GM19438 (cell line): ENCODE measurements around the gene GOLGA7B.
"Not testable (repeated sequence)": the region's sequence is repeated elsewhere in the genome, so short reads cannot be mapped to it uniquely, and the experiment has no call there.

Source experiments
- ATAC-seq: cut with Tn5 transposase; IDR thresholded peaks from one replicate; pipeline ENCODE4 v1.9.1; 2021; ENCODE audit warnings: low read depth; ENCODE audit not compliant: unreplicated experiment

The GOLGA7B gene

DNA sequence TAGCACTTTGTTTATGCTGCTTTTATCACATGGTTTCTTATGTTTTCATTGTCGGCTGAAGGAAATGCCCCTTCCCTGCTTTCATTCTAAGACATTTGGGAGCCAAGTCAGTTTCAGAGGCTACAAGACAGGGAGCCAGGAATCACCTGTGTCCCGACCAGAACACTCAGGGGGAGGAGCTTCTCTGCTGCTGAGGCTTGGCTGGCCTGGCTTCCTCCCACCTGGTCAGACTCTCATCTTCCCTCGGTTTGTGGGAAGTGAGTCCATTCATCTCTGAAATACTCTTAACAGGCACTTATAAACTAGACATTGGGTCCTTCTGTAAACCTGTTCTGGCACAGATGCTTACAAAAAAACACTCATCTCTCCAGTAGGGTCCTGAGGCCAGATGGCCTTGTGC, 19.6 kb upstream of the GOLGA7B start:
- ATAC-seq = no peak

DNA sequence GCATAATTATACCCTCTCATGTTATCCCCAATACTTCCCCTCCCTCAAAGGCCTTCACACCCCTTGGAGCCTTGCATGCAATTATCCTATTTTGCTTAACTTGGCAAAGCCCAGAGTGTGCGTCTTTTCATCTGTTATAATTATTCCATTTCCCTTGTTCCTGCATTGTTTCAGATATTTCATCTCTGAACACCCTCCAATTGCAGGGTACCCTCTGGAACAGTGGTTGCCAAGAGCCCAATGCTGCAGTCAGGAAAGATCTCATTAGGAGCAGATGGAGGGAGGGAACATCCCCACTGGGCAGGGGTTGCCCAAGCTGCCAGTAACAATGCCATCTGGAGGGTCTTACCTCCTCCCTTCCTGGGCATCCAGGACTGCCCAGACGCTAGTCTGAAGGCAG, 18.4 kb upstream of the GOLGA7B start:
- no peak for ATAC-seq

DNA sequence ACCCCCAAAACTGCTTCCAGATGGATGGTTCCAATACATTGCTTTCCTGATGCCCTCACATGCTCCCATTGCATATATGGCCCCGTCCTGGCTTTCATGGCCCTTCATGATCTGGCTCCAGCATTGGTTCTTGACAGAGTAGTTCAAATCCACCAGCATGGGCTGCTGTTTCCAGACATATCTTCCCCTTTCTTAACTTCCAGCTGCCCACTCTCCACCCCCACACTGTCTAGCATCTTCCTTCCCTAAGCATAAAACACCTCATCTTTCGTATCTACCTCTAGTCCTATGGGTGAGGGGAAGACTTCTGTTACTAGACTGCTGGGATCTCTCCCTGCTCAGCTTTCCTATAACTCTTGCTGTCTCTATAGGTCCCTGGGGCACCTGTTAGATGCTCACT, 13.2 kb upstream of the GOLGA7B start:
- no peak for ATAC-seq

DNA sequence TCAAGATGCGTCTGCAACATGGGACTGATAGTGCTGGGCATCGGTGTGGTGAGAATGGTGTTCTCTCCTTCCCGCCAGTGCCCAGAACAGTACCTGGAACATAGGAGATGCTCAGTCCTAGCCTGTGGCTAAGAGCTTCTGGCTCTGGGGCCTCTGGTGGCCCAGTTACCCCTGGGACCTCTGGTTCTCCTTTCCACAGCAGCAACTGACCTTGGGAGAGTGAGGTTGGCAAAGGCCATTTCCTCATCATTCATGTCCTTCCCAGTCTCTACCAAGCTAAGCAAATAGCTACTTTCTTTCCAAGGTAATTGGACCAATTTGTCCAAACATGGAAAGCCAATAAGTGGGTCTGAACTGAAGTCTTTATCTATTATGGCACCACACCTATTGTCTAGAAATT, 11.6 kb upstream of the GOLGA7B start:
- no peak for ATAC-seq

DNA sequence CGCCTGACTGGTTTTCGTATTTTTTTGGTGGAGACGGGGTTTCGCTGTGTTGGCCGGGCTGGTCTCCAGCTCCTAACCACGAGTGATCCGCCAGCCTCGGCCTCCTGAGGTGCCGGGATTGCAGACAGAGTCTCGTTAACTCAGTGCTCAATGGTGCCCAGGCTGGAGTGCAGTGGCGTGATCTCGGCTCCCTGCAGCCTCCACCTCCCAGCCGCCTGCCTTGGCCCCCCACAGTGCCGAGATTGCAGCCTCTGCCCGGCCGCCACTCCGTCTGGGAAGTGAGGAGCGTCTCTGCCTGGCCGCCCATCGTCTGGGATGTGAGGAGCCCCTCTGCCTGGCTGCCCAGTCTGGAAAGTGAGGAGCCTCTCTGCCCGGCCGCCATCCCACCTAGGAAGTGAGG, 8.5 kb upstream of the GOLGA7B start:
- ATAC-seq = not testable (repeated sequence)

- ATAC-seq = not testable (repeated sequence)
Measured at GRCh38 chr10:97842114-97842513, 7.5 kb upstream of the GOLGA7B start.

- no peak for ATAC-seq
Measured at GRCh38 chr10:97842656-97843280, 6.9 kb upstream of the GOLGA7B start.

DNA sequence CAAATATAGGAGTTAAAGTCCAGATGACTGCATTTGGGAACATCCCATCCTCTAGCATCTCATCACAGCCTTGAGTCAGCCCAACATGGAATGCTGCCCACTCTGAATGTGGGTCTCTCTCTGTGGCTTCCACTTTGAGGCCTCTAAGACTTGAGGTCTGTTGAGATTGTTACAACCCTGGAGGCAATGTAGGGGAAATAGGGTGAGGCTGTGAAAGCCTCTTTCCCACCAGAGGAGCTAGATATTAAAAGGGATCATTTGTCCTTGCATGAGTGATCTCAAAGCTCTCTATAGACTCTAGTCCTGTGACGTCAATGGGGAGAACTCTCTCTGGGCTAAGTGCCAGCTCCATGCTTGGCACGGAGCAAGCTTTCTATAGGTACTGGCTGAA, 6.4 kb upstream of the GOLGA7B start:
- ATAC-seq = no peak

- not testable (repeated sequence) for ATAC-seq
Measured at GRCh38 chr10:97843972-97844371, 5.7 kb upstream of the GOLGA7B start.

GRCh38 chr10:97844678-97845077, 5.0 kb upstream of the GOLGA7B start:
- no peak for ATAC-seq

GRCh38 chr10:97849103-97849686, 448 bp upstream of the GOLGA7B start:
- no peak for ATAC-seq

DNA sequence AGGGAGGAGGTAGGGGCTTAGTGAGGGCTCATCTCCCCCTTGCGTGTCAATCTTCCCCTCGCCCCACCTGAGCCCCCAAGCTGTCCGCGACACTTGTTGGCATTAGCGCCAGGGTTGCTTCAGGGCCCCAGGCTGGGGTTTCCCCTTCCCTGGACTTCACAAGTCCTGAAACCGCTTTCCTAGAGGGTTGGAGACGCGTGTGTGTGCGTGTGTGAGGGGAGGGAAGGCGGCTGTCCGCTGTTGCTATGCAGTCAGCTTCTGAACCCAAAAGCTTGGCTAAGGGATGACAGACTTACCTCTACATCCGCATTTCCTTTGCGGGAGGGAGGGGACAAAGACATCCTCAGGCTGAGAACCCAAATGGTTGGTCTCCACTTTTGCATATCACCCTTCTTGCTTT, 803 bp downstream of the GOLGA7B start:
- ATAC-seq = no peak

DNA sequence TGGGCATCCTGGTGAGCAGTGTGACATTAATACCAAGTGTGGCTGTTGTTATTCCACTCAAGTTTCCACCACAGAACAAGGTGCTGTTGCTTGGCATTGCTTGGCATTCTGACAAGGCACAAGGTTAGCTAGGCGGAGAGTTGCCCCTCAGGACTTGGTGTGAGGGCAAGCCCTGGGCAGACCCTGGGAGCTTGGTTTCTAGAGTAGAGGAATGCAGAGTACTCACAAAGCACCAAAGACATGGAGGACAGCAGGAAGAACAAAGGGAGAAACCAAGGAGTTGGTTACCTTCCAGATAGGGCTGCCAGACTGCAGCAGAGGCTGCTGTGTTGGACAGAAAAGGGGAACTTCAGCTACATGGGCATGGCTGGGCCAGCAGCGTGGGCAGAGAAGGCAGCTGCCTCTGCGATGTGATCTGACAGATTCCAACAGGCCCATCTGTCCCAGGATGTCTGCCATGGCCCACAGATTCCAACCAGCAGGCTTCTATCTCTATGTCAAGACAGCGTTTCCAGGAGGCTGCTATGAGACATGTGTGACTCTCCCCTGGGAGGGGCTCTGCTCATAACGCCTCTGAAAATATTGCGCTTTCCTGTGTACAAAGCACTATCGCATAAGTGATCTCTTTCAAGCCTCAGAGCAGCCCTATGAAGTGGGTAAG, 1.8 kb downstream of the GOLGA7B start:
- ATAC-seq = no peak

DNA sequence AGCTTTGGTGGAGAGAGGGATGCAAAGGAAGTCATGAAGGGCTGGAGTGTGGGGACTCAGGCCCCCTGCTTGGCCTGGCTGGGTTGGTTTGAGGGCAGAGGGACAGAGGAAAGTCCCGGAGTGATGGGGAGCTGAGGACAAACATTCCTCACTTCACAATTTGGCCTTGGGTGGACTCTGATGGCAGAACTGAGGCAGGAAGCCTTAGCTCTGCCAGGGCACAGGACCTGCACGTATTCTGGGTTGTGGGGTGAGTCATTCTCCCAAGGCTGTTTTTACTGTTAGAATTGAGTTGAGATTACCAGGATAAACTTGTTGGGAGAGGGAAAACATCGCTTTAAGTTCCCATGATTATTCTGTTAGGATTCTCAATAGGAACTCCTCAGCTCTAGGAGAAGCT, 2.6 kb downstream of the GOLGA7B start:
- no peak for ATAC-seq

- no peak for ATAC-seq
Measured at GRCh38 chr10:97852840-97853405, 3.3 kb downstream of the GOLGA7B start.

GRCh38 chr10:97854743-97855142, 5.1 kb downstream of the GOLGA7B start:
- ATAC-seq = no peak

DNA sequence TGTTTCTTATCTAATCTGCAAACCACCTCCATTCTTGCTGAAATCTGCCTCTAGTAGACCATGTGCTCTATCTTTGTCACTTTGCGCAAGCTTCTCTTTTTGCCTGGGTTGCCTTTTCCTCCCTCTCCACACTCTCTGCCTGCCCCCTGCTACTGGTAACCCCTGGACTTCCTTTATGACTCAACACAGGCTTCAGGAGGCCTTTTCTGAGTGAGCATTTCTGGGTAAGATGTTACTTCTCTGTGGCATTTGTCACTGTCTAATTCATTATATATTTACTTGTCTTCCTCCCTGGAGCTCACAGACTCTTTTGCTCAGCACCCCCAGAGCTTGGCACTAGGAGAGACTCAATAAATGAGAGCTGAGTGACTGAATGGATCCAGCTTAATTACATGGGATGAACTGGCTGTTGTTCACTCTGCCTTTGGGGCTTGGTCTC, 8.4 kb downstream of the GOLGA7B start:
- ATAC-seq = no peak

GRCh38 chr10:97861097-97861750, 11.6 kb downstream of the GOLGA7B start:
- no peak for ATAC-seq

- ATAC-seq = no peak
Measured at GRCh38 chr10:97861924-97862323, 12.3 kb downstream of the GOLGA7B start.

DNA sequence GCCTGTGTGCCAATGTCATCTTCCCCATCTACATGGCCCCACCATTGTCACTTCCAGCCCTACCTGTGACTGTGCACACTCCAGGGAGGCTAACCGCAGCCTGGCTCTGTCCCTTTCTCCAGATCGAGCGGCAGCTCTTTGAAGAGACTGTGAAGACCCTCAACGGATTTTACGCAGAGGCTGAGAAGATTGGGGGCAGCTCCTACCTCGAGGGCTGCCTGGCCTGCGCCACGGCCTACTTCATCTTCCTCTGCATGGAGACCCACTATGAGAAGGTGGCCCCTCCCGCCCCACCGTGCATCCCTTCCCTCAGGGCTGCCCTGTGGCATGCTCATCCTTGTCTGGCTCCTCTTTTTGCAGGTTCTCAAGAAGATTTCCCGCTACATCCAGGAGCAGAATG, 14.2 kb downstream of the GOLGA7B start:
- ATAC-seq = no peak

GRCh38 chr10:97865488-97865887, 15.8 kb downstream of the GOLGA7B start:
- no peak for ATAC-seq
